ENCODE measurements around the gene TRABD2B.

DNA sequence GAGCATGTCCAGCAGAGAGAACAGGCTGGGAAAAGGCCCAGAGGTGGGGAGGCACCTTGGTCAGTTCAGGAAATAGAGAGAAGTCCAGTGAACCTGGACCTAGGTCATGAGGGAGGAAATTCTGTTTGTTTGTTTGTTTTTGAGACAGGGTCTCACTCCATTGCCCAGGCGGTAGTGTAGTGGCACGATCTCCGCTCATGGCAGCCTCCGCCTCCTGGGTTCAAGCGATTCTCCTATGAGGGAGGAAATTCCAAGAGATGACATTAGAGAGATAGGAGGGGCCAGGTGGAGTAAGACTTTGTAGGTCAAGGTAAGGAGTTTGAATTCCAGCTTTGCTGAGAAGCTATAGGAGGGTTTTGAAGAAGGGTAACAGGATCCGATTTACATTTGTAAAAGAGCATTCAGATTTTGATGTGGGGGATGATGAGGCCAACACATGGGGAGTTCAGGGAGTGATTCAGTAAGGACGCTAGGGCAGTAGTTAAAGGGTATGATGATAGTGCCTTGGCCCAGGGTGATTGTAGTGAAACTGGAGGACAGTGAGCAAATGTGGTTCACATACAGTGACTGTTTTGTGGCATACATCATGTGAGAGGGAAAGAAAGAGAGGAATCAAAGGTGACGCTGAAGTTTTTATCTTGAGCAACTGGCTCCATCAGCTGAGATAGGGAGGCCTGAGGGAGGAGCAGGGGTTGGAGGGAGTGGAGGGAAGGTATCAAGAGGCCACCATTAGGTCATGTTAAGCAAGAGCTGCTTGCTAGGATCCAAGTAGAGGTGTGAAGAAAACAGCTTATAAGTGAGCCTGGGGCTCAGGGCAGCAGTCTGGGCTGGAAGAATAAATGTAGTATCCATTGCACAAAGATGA lies 8.3 kb upstream of the TRABD2B start:
- no peak for TF ChIP-seq CEBPB (IDR thresholded peaks at IDR 0.05)
- TF ChIP-seq, protein P1, sequence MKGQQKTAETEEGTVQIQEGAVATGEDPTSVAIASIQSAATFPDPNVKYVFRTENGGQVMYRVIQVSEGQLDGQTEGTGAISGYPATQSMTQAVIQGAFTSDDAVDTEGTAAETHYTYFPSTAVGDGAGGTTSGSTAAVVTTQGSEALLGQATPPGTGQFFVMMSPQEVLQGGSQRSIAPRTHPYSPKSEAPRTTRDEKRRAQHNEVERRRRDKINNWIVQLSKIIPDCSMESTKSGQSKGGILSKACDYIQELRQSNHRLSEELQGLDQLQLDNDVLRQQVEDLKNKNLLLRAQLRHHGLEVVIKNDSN (IDR thresholded peaks at IDR 0.05): no peak
- no peak for TF ChIP-seq EP300 (IDR thresholded peaks at IDR 0.05; ENCODE audit: borderline replicate concordance)
- TF ChIP-seq CREB1 (IDR thresholded peaks at IDR 0.05; ENCODE audit: low read depth): no peak
- TF ChIP-seq, protein P2, sequence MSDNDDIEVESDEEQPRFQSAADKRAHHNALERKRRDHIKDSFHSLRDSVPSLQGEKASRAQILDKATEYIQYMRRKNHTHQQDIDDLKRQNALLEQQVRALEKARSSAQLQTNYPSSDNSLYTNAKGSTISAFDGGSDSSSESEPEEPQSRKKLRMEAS (IDR thresholded peaks at IDR 0.05): no peak
- TF ChIP-seq EGR1 (IDR thresholded peaks at IDR 0.05): no peak
- TF ChIP-seq REST (IDR thresholded peaks at IDR 0.05; ENCODE audit: low read depth): no peak
- no peak for TF ChIP-seq NFIC (IDR thresholded peaks at IDR 0.05)
- TF ChIP-seq YY1 (IDR thresholded peaks at IDR 0.05; ENCODE audit: low read depth): no peak
- no peak for TF ChIP-seq ZBTB7A (IDR thresholded peaks at IDR 0.05; ENCODE audit: low read depth)
